HG03457 (cell line): Measurements from ENCODE around the gene SRSF3.
"Not testable (repeated sequence)": the region's sequence is repeated elsewhere in the genome, so short reads cannot be mapped to it uniquely, and the experiment has no call there.

Experiments
- ATAC-seq: cut with Tn5 transposase; IDR thresholded peaks from one replicate; pipeline ENCODE4 v1.9.1; 2021; ENCODE audit warnings: moderate number of reproducible peaks; ENCODE audit not compliant: unreplicated experiment

The SRSF3 gene

GRCh38 chr6:36604090-36605060 lies 10.2 kb downstream of the SRSF3 start:
- ATAC-seq = no peak

- no peak for ATAC-seq
Observed at GRCh38 chr6:36605143-36605542, 11.0 kb downstream of the SRSF3 start.

- ATAC-seq = no peak
Observed at GRCh38 chr6:36605560-36606391, 11.6 kb downstream of the SRSF3 start.

- ATAC-seq = not testable (repeated sequence)
Observed at GRCh38 chr6:36607305-36607682, 13.1 kb downstream of the SRSF3 start.

- ATAC-seq = no peak
Observed at GRCh38 chr6:36607683-36608386, 13.7 kb downstream of the SRSF3 start.

- no peak for ATAC-seq
Observed at GRCh38 chr6:36608788-36609563, 14.8 kb downstream of the SRSF3 start.

- ATAC-seq = no peak
Observed at GRCh38 chr6:36609582-36609981, 15.4 kb downstream of the SRSF3 start.

- ATAC-seq = no peak
Observed at GRCh38 chr6:36610041-36610955, 16.1 kb downstream of the SRSF3 start.

GRCh38 chr6:36610956-36611336 lies 16.8 kb downstream of the SRSF3 start:
- ATAC-seq = no peak

- not testable (repeated sequence) for ATAC-seq
Observed at GRCh38 chr6:36611679-36612078, 17.5 kb downstream of the SRSF3 start.

GRCh38 chr6:36612101-36612625 lies 18.0 kb downstream of the SRSF3 start:
- no peak for ATAC-seq

GRCh38 chr6:36613200-36613995 lies 19.2 kb downstream of the SRSF3 start:
- ATAC-seq = no peak

- no peak for ATAC-seq
Observed at GRCh38 chr6:36615018-36615761, 21.0 kb downstream of the SRSF3 start.

- ATAC-seq = no peak
Observed at GRCh38 chr6:36616893-36617521, 22.8 kb downstream of the SRSF3 start.

GRCh38 chr6:36618366-36619355 lies 24.5 kb downstream of the SRSF3 start:
- ATAC-seq = no peak

- ATAC-seq = no peak
Observed at GRCh38 chr6:36621371-36621855, 27.3 kb downstream of the SRSF3 start.
